PC-3 (cell line): ENCODE data around the gene BLACAT1. TPM values are rescaled to one million over a fixed set of nuclear protein-coding genes. Genes with fewer than 3 reads are reported as not detected.

Source experiments
- ATAC-seq: fragments of 200-7000 bp; cut with Tn5 transposase; 2 replicates; pipeline ENCODE4 v1.9.1; 2020; ENCODE audit warnings: mild to moderate bottlenecking, moderate library complexity
- BruUV-seq: library from RNA; stranded (reverse); fragments of 400-500 nt; replicated peaks from 2 replicates; lab custom pipeline; 2021; lab: Mats Ljungman, UMichigan
- CTCF ChIA-PET: fragments of 300-600 bp; sonication (Branson Sonifier 250); formaldehyde crosslinking; loops from one replicate; lab custom pipeline; 2022; ENCODE audit warnings: antibody characterized with exemption; lab: Charles Lee
- POLR2A ChIA-PET: fragments of 300-600 bp; sonication (Branson Sonifier 250); formaldehyde crosslinking; loops from one replicate; lab custom pipeline; 2022; ENCODE audit warnings: antibody characterized with exemption; ENCODE audit not compliant: unreplicated experiment; lab: Charles Lee
- DNase-seq: peaks from one replicate; pipeline ENCODE4 v3.0.0-alpha.2; 2015
- H2AFZ ChIP-seq: fragments of 300-600 bp; sonication (generic); 2 replicates; pipeline ENCODE4 v1.6.0; 2016; ENCODE audit warnings: antibody characterized with exemption, low read length
- H3F3A ChIP-seq: fragments of 300-600 bp; sonication (generic); one replicate; pipeline ENCODE4 v1.6.0; 2017; ENCODE audit warnings: antibody characterized with exemption, low read length, control low read depth, mild to moderate bottlenecking; ENCODE audit not compliant: unreplicated experiment
- H3K27ac ChIP-seq: fragments of 300-600 bp; sonication (generic); 2 replicates; pipeline ENCODE4 v1.5.1; 2016; ENCODE audit warnings: mild to moderate bottlenecking, low read length
- H3K27me3 ChIP-seq: fragments of 300-600 bp; sonication (generic); 2 replicates; pipeline ENCODE4 v1.6.1; 2016; ENCODE audit warnings: low read length, mixed read lengths
- H3K36me3 ChIP-seq: fragments of 300-600 bp; sonication (generic); 2 replicates; pipeline ENCODE4 v1.6.1; 2016; ENCODE audit warnings: low read depth, mixed run types, low read length, mixed read lengths
- H3K4me1 ChIP-seq: fragments of 300-600 bp; sonication (generic); 2 replicates; pipeline ENCODE4 v1.5.1; 2016; ENCODE audit warnings: low read length; ENCODE audit not compliant: insufficient read depth
- H3K4me2 ChIP-seq: fragments of 300-600 bp; sonication (generic); 2 replicates; pipeline ENCODE4 v1.6.0; 2016; ENCODE audit warnings: low read length
- H3K4me3 ChIP-seq: fragments of 300-600 bp; sonication (generic); 2 replicates; pipeline ENCODE4 v1.5.1; 2016; ENCODE audit warnings: mild to moderate bottlenecking, low read length, mixed read lengths
- H3K79me2 ChIP-seq: fragments of 300-600 bp; sonication (generic); 2 replicates; pipeline ENCODE4 v1.6.1; 2017; ENCODE audit warnings: low read length, mixed read lengths
- H3K9ac ChIP-seq: fragments of 300-600 bp; sonication (generic); 2 replicates; pipeline ENCODE4 v1.6.0; 2016; ENCODE audit warnings: mild to moderate bottlenecking, low read length
- H3K9me2 ChIP-seq: fragments of 300-600 bp; sonication (generic); replicated peaks from 2 replicates; pipeline ENCODE4 v1.6.1; 2016; ENCODE audit warnings: mixed run types, low read length, mixed read lengths
- H3K9me3 ChIP-seq: fragments of 300-600 bp; sonication (generic); 2 replicates; pipeline ENCODE4 v1.6.1; 2016; ENCODE audit warnings: low read length, mixed read lengths
- H4K20me1 ChIP-seq: fragments of 300-600 bp; sonication (generic); 2 replicates; pipeline ENCODE4 v1.6.1; 2016; ENCODE audit warnings: low read length, mixed read lengths
- CTCF ChIP-seq: fragments of 300-600 bp; sonication (generic); conservative IDR thresholded peaks from 2 replicates; pipeline ENCODE4 v1.5.1; 2017; ENCODE audit warnings: antibody characterized with exemption, low read depth, mild to moderate bottlenecking, low read length
- EZH2 ChIP-seq: fragments of 300-600 bp; sonication (generic); IDR thresholded peaks from one replicate; pipeline ENCODE4 v1.6.1; 2017; ENCODE audit warnings: antibody characterized with exemption, mild to moderate bottlenecking, low read length; ENCODE audit not compliant: unreplicated experiment
- EZH2phosphoT487 ChIP-seq: fragments of 300-600 bp; sonication (generic); IDR thresholded peaks from 2 replicates; pipeline ENCODE4 v1.6.1; 2018; ENCODE audit warnings: mild to moderate bottlenecking, antibody characterized with exemption, low read length, borderline replicate concordance
- intact Hi-C: fragments of 100-400 bp; cut with micrococcal nuclease; formaldehyde crosslinking; loops from 2 replicates; pipeline ENCODE4 v1.9.0; 2023
- total RNA-seq: library from RNA; depleted of rRNA; stranded (reverse); fragments of >200 nt; gene quantifications from 2 replicates; pipeline ENCODE4 v1.2.3, GENCODE V29; 2014

The BLACAT1 gene
- total RNA-seq, 1 experiment from 2014 or later = 1.5 TPM

GRCh38 chr1:205466595-205467220, 10.9 kb upstream of the BLACAT1 start:
- no peaks in the 10 kb centered on the region for H3F3A ChIP-seq
- TF ChIP-seq EZH2 (no peak), EZH2phosphoT487 (no peak), CTCF (no peak)
- intact Hi-C loops = no loop called here
- no peaks in the 10 kb centered on the region for H3K4me1 ChIP-seq
- no peak overlapping the region for H3K27ac ChIP-seq
- no peak overlapping the region for H3K9ac ChIP-seq
- H3K9me2 ChIP-seq = no peaks in the 10 kb centered on the region
- peaks cover 65% of the 10 kb centered on the region for H3K27me3 ChIP-seq
- H3K4me2 ChIP-seq = no peak overlapping the region
- no peaks in the 10 kb centered on the region for H3K9me3 ChIP-seq
- DNase-seq (no peak), ATAC-seq (no peak)
- POLR2A ChIA-PET = no interaction called here
- CTCF ChIA-PET = interaction anchor here (0.6 to 1.3 kb wide), 2 partner anchors 19 to 23 kb away, joined by 3 to 4 read pairs; no protein-coding TSS in a partner anchor
- H2AFZ ChIP-seq = no peak overlapping the region
- no TSS peak for BruUV-seq
- no peaks in the 10 kb centered on the region for H4K20me1 ChIP-seq
- H3K4me3 ChIP-seq = no peak overlapping the region
- H3K36me3 ChIP-seq = no peaks in the 10 kb centered on the region
- H3K79me2 ChIP-seq = no peaks in the 10 kb centered on the region

- H3K27ac ChIP-seq = no peak overlapping the region
- no peak overlapping the region for H3K4me2 ChIP-seq
- ChIA-PET POLR2A (no interaction called here), CTCF (no interaction called here)
- no peak overlapping the region for H3K4me3 ChIP-seq
- TF ChIP-seq EZH2phosphoT487 (no peak), EZH2 (no peak)
- no peaks in the 10 kb centered on the region for H3K9me3 ChIP-seq
- no peak overlapping the region for H3K9ac ChIP-seq
- no peak for ATAC-seq
- no peaks in the 10 kb centered on the region for H3K9me2 ChIP-seq
- no peaks in the 10 kb centered on the region for H3K79me2 ChIP-seq
- no peaks in the 10 kb centered on the region for H3K36me3 ChIP-seq
- H3K4me1 ChIP-seq = no peaks in the 10 kb centered on the region
- intact Hi-C loops = no loop called here
- DNase-seq = no peak
- H4K20me1 ChIP-seq = no peaks in the 10 kb centered on the region
- peaks cover 73% of the 10 kb centered on the region for H3K27me3 ChIP-seq
- H3F3A ChIP-seq = no peaks in the 10 kb centered on the region
- no TSS peak for BruUV-seq
- no peak overlapping the region for H2AFZ ChIP-seq
Measured at GRCh38 chr1:205465392-205465791, 9.5 kb upstream of the BLACAT1 start.

DNA sequence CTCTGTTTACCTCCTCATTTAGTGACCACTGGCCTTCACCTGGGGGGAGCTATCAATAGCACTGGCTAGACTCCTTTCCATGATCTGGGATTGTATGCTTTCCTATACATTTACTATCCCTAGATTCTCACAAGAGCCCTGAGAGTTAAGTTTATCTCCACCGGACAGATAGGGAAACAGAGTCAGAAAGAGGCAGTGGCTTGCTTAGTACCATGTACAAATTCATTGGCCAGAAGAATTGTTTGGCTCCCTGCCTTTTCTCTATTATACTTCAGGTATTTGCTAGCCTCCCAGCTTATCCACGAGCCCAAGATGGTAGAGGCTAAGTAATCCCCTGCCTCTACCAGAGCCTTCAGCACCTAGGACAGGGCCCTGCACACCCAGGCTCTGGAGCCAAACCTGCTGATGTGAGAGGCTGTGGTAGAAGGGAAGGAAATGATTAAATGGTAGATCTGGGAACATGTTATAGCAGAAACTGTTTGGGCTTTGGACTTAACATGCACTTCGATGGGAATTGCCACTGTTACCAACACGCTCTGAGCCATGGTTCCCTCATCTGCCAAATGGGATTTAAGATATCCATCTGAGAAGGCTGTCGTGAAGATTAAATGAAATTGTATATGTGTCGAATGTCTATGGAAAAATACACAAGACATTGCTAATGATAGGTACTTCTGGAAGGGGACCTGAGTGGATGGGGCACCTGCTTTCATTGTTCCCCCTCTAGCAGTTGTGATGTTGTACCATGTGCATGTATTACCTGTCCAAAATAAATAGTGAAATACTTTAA, 3.1 kb upstream of the BLACAT1 start:
- Histone ChIP-seq H3K9ac (no peak overlapping the region), H3K27me3 (peaks cover 87% of the 10 kb centered on the region), H3K4me1 (no peaks in the 10 kb centered on the region; the same call in 1 of the 2 replicates), H2AFZ (no peak overlapping the region), H3F3A (no peaks in the 10 kb centered on the region), H3K9me2 (no peaks in the 10 kb centered on the region), H3K36me3 (no peaks in the 10 kb centered on the region), H3K4me3 (no peak overlapping the region), H3K79me2 (no peaks in the 10 kb centered on the region), H3K27ac (no peak overlapping the region), H3K4me2 (no peak overlapping the region), H3K9me3 (no peaks in the 10 kb centered on the region; the same call in 1 of the 2 replicates), H4K20me1 (no peaks in the 10 kb centered on the region)
- POLR2A ChIA-PET = no interaction called here
- ATAC-seq (peak; percentile 85), DNase-seq (peak; percentile 75)
- intact Hi-C loops = no loop called here
- BruUV-seq = no TSS peak
- CTCF ChIA-PET = interaction anchor here (0.6 to 1.6 kb wide), 2 partner anchors 27 to 201 kb away, joined by 4 to 9 read pairs; no protein-coding TSS in a partner anchor
- TF ChIP-seq EZH2 (no peak), CTCF (no peak), EZH2phosphoT487 (no peak)
